OCI-M2 (cell line): ENCODE data around the gene USP7.

ENCODE experiments used
- DNase-seq: peaks from one replicate; lab custom pipeline; 2025; ENCODE audit not compliant: unreplicated experiment; lab: John Stamatoyannopoulos, UW

The USP7 gene

GRCh38 chr16:8863594-8864424 lies 99.9 kb downstream of the USP7 start:
- DNase-seq, result no peak

GRCh38 chr16:8862309-8863130 lies 101.2 kb downstream of the USP7 start:
- DNase-seq, result no peak

DNA sequence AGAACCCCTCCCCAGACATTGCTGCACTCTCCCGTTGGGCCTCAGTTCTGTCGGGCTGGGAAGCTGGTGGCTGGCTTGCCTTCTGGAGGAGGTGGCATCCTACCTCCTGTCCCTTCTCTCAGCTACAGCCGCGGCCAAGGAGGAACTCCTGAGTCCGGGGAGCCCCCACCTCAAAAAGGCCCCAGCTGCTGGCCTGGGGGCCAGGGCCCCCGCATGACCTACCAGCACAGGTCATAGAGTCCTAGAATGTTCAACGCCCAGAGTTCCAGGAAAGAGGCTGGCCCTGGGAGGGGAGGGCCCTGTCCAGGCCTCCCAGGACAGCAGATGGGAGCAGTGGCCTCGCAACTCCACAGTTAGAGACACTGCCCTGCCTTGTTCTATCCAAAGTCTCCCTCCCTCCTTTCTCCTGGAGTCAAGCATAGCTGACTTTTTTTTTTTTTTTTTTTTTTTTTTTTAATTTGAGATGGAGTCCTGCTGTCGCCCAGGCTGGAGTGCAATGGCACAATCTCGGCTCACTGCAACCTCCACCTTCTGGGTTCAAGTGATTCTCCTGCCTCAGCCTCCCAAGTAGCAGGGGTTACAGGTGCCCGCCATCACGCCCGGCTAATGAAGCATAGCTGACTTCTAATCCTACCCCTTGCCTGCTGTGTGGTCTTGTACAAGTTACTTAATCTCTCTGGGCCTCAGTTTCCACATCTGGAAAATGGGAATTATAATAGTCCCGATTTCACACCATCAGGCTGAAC lies 102.0 kb downstream of the USP7 start:
- no peak for DNase-seq

GRCh38 chr16:8859913-8860881 lies 103.5 kb downstream of the USP7 start:
- DNase-seq, result no peak

DNA sequence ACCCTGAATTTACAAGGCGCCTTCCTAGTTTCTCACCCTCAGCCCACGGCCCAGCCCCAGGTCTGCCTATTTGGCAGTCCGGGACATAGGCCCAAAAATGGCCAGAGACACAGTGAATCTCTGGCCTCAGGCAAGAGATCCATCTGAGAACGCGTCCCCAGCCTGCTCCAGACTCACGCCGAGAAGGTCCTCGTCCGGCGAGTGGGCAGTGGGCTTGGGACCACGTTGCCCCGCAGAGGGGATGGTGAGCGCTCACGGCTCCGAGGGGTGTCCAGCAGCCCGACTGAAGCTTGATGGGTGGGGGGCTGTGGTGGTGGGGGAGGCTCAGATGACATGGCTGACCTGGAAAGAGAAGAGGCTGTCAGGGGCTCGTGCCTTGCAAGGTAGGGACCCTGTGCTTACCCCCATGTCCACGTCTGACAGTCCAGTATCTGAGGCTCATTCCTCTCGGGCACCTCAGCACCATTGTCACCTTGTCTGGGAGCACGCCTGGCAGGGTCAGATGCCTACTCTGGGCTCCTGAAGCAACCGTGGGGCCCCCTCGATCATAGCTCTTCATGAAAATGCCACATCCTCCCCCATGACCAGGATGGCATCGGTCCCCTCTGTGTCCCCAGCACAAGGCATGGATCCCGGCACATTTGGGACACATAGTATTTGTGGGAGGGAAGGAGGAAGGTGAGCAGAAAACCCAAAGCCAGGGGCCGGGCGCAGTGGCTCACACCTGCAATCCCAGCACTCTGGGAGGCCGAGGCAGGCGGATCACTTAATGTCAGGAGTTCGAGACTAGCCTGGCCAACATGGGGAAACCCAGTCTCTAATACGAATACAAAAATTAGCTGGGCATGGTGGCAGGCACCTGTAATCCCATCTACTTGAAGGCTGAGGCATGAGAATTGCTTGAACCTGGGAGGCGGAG lies 104.5 kb downstream of the USP7 start:
- DNase-seq, result no peak

- DNase-seq, result no peak
Measured at GRCh38 chr16:8855972-8856371, 107.7 kb downstream of the USP7 start.

- no peak for DNase-seq
Measured at GRCh38 chr16:8855051-8855786, 108.5 kb downstream of the USP7 start.

DNA sequence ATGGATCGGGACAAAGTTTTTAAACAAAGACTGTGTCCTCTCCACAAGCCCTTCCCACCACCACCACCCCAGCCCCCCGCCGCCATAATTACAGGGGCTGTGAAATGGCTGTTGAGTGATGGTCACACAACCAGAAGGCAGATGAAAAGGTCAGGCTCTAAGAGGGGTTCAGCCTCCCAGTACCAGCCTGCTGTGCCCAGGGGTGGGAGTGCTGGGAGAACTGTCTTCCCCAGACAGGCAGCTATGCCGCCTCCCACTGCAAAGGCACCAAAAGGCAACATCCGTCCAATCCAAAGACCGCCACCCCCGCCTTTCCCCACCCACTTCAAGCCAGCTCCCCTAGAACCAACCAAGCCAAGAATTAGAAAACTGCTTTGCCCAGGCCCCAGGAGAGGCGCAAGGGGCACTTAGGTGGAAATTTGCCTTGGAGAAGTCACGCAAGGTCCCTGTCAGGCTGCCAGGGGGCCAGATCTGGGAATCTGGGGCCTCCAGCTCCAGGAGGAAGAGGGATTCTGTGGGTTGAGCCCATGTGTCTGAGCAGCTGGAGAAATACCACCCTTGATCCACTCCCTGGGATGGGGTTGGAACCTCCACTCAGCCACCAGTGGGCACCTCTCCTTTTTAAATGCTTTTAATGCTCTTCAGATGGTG lies 109.3 kb downstream of the USP7 start:
- DNase-seq, result no peak

DNA sequence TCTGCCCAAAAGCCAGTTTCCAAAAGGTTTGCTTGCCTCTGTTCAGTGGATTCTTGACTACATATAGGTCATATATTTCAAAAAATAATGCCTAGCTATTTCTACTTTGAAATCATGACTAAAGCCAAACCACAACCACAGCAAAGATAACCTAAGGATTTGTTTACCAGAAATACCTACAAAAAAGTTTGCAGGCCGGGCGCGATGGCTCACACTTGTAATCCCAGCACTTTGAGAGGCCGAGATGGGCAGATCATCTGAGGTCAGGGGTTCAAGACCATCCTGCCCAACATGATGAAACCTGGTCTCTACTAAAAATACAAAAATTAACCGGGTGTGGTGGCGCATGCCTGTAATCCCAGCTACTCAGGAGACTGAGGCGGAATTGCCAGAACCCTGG lies 110.1 kb downstream of the USP7 start:
- DNase-seq, result no peak

DNA sequence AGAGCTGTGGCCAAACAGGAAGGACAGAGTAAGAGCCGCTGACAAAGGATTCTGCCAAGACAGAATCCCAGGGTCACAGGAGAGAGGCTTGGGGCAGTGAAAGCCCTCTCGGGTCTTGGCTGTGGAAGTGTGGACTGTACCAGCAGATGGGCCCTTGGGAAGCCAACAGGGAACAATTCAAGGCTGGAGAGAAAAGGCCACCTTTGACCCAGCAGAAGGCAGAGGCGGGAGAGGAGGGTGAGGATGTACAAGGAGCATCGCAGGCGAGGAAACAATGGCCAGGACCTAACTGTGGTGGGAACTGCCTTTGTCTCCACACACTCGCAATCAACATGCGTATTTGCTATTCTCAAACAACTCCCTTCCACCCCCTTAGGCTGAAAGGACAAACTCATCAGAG lies 110.6 kb downstream of the USP7 start:
- no peak for DNase-seq

DNA sequence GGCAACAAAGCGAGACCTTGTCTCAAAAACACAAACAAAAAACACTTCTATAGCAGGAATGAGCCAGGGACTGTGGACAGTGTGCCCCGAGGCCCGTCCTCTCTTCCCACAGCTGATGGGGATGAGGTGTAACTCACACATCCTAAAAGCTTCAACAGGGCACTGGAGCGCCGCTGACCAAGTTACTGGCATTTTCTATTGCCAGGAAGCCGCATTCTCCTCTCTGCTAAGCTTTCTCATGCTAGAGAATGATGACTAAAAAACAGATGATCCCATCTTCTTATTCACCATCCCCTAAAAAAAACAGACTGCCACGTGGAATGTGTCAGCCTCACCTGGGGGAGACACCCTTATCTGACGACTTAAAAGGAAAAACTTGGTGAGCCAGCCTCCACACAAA lies 111.2 kb downstream of the USP7 start:
- no peak for DNase-seq

GRCh38 chr16:8851761-8852403 lies 111.8 kb downstream of the USP7 start:
- DNase-seq, result no peak

GRCh38 chr16:8850279-8850885 lies 113.3 kb downstream of the USP7 start:
- DNase-seq, result no peak

DNA sequence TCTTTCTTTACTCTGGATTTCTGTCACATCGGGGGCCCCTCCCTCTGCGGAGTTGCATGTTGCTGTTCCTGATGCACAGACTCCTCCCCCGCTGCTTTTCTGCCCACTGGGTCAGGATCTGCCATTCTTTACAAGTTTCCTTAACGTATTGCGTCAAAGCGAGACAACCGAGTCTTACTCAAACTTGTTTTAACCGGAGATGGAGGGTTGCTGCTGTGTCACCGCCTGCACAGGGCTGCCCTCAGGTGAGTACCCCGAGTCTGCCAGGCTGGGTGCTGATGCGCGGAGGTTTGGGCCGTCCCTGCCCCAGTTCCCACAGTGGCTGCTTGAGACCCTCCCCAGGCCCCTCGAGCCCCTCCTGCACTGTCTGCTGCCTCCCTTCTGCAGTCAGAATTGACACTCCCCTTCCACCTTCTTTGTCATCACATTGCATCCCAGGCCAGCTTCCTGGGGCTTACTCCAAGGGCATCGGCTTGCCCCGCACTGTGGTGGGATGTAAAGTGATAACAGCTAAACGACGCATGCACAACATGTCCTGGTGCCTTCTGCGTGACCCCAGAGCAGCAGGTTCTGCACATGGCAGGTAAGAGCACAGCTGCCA lies 114.2 kb downstream of the USP7 start:
- no peak for DNase-seq

GRCh38 chr16:8848939-8849391 lies 114.7 kb downstream of the USP7 start:
- no peak for DNase-seq

- no peak for DNase-seq
Measured at GRCh38 chr16:8848231-8848938, 115.3 kb downstream of the USP7 start.
